AG09319 (cell line): Measurements from ENCODE around the gene LPCAT3.

ENCODE experiments used
- DNase-seq: peaks from one replicate; pipeline ENCODE4 v3.0.0-alpha.2; 2010; ENCODE audit warnings: low read depth; ENCODE audit errors: extremely low read depth
- CTCF ChIP-seq: IDR thresholded peaks from 2 replicates; pipeline ENCODE4 v1.5.1; 2011; ENCODE audit warnings: low read depth, mild to moderate bottlenecking, inconsistent platforms, low read length, moderate library complexity

The LPCAT3 gene

GRCh38 chr12:6958609-6959057 is 59.6 kb downstream of the LPCAT3 start:
- no peak for TF ChIP-seq CTCF
- no peak for DNase-seq

- TF ChIP-seq CTCF: no peak
- no peak for DNase-seq
Observed at GRCh38 chr12:6957741-6958608, 60.3 kb downstream of the LPCAT3 start.

GRCh38 chr12:6957151-6957701 is 61.0 kb downstream of the LPCAT3 start:
- DNase-seq: no peak
- TF ChIP-seq CTCF: no peak

- no peak for TF ChIP-seq CTCF
- DNase-seq: no peak
Observed at GRCh38 chr12:6956021-6956727, 62.1 kb downstream of the LPCAT3 start.

GRCh38 chr12:6955108-6956020 is 62.9 kb downstream of the LPCAT3 start:
- TF ChIP-seq CTCF: no peak
- no peak for DNase-seq

- no peak for TF ChIP-seq CTCF
Observed at GRCh38 chr12:6954316-6955107, 63.8 kb downstream of the LPCAT3 start.

More at GRCh38 chr12:6954316-6955107, 63.8 kb downstream of the LPCAT3 start:
- no peak for DNase-seq
